Glomerular visceral epithelial cell (primary cell): ENCODE results near the gene FIP1L1.
A peak's percentile ranks its signal among the peaks of the same experiment; 100 is the strongest.
"Not testable (repeated sequence)": the region's sequence is repeated elsewhere in the genome, so short reads cannot be mapped to it uniquely, and the experiment has no call there.

Source experiments
- DNase-seq: peaks from one replicate; pipeline ENCODE4 v3.0.0-alpha.2; 2016; ENCODE audit errors: extremely low spot score

The FIP1L1 gene

DNA sequence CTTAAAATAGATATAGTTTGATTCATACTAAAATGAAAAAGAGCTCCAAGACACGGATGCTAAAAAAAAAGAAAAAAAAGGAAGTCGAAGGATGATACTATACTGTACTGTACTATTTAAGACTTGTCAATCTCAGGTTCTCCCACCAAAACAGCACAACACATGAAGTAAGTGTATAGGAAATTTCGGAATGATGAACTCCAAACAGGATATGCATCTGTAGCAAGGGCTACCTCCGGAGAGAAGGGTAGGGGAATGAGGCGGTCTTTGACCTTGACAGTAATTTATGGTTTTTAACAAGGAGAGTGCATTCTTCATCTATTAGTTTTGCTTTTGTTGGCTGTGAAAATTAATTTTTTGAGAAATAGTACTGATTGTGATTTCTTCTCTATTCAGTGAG, 541 bp upstream of the FIP1L1 start:
- no peak for DNase-seq

GRCh38 chr4:53378171-53378482, 686 bp downstream of the FIP1L1 start:
- no peak for DNase-seq

DNA sequence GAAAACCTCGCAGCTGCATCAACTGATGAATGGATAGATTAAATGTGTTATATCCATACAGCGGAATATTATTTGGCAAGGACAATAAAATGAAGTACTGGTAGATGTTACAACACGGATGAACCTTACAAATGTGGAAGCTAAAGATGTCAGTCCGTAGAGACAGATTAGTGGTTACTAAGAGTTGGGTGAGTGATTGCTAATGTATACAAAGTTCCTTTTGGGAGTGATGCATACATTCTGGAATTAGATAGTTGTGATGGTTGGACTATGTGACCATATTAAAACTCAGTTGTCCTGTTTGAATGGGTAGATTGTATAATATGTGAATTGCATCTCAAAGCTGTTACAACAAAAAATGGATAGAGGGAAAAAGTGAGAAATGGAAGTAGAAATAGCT, 2.8 kb downstream of the FIP1L1 start:
- no peak for DNase-seq

DNA sequence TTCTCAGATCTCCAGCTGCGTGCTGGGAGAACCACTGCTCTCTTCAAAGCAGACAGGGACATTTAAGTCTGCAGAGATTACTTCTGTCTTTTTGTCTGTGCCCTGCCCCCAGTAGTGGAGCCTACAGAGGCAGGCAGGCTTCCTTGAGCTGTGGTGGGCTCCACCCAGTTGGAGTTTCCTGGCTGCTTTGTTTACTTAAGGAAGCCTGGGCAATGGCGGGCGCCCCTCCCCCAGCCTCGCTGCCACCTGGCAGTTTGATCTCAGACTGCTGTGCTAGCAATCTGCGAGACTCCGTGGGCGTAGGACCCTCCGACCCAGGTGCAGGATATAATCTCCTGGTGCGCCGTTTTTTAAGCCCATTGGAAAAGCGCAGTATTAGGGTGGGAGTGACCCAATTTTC, 32.0 kb downstream of the FIP1L1 start:
- not testable (repeated sequence) for DNase-seq

GRCh38 chr4:53419208-53419607, 41.8 kb downstream of the FIP1L1 start:
- DNase-seq = no peak

DNA sequence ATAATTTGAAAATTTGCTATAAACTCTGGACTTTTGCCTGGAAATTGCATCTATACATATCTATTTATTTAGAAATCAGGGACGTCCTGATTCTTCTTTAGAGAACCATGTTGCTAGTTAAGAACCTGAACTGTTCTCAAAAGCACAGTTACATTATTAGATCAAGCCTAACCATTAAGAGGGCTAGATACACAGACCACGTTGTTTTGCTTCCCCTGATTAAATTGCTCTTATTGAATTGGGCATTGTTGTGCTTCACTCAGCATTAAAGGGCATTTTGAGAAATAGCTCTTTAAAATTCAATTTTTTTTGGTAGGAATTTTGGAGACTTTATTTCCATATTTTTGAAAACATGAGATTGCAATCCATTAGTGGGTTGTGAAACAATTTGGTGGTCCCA, 44.4 kb downstream of the FIP1L1 start:
- DNase-seq = no peak

DNA sequence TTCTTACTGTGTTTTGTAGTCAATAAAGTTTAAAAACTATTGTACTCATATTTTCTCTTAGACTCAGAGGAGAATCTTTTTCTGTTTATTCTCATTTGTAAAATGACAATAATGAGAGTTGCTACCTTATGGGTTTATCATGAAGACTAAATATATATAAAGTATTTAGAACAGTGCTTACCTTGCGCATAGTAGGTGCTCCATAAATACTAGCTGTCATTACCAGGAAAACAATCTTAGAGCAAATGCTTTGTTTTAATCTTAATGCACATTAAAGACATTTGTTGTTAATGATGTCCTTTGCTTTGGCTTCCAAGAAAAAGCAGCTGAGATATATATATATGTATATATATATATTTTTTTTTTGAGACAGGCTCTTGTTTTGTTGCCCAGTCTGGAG, 44.9 kb downstream of the FIP1L1 start:
- no peak for DNase-seq

DNA sequence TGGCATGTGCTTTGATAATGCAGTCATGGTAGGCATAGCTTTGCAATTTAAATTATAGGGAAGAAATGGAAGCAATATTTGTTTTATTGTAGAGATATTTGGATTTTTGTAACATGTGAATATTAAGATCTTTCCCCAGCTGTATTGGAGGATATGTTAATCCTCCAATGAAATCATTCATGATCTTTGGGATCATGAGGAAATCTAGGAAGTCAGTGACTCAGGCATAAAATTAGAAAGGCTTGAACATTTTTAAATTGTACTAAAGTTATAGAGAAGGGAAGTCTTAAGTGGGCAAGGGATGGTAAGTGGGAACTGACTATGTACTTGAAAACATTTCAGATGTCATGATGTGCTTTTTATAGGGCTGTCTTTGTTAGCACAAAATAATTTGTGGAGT, 46.8 kb downstream of the FIP1L1 start:
- DNase-seq = no peak

DNA sequence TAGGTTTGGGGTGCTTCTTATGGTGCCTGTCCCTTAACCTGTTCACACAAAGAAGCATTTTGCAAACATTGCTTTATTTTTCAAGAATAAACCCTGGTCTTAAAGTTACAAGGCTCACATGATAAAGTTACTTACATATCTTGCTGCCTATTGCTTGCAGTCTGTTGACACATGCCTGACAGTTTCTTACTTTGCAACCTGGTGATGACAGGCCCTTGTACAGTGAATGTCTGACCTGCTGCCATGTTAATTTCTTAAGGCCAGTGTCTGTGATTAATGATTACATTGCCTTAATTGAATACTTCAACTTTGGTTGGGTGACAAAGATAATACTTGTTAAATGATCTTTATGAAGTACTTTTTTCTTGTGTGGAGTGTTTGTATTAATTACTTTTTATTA, 49.9 kb downstream of the FIP1L1 start:
- no peak for DNase-seq

- no peak for DNase-seq
These were observed 53.6 kb downstream of the FIP1L1 start for GRCh38 chr4:53431052-53431451.

GRCh38 chr4:53432528-53433424, 55.3 kb downstream of the FIP1L1 start:
- no peak for DNase-seq

- DNase-seq = no peak
These were observed 58.8 kb downstream of the FIP1L1 start for GRCh38 chr4:53436251-53436650.

DNA sequence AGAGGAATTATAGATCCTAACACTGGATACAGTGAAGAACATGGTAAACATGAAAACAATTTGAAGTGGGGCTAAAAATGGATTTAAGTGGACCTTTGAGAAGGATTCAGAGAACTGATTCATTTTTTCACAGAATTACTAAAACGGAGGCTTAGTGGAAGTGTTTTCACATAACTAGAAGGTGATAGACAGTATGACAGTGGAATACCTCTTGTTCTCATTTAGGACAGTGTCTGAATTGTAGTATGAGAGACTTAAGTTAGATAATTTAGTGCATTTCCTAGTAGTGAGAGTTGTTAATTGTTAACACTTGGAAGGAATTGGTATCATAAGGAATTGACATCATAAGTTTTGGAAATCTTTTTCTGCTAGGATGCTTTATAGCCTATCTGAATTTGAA, 64.1 kb downstream of the FIP1L1 start:
- DNase-seq = no peak

GRCh38 chr4:53444954-53445353, 67.5 kb downstream of the FIP1L1 start:
- DNase-seq = no peak

DNA sequence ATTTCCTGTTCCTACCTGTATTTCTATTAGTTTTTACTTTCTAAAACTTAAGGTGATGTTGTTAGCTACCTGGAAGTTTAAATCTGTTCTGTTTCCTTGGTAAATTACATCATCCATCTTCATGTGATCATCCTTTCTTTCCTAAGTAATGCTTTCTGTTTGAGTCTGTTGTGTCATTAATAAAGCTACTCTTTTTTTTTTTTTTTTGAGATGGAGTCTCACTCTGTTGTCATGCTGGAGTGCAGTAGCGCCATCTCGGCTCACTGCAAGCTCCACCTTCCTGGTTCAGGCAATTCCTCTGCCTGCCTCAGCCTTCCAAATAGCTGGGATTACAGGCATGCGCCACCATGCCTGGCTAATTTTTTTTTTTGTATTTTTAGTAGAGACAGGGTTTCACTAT, 73.3 kb downstream of the FIP1L1 start:
- no peak for DNase-seq

GRCh38 chr4:53453385-53453784, 75.9 kb downstream of the FIP1L1 start:
- no peak for DNase-seq

DNA sequence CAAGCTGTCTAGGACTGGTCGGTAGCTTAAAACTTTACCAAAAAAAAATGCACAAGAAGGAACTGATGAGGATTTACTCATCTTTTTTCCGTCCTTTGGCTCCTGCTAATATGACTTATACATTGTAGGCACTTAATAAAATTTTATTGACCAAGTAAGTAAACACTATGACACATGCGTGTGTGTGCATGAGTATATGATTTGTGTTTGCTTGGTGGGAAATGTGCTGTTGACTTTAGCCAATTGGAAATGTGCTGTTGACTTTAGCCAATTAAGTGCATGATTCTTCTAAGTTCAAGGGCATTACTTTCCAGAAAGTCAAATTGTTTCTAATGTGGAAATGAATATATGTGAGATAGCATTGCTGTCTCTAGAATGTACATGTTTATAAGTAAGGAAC, 78.3 kb downstream of the FIP1L1 start:
- no peak for DNase-seq

- DNase-seq = no peak
These were observed 78.7 kb downstream of the FIP1L1 start for GRCh38 chr4:53456178-53456577.

GRCh38 chr4:53459548-53459947, 82.1 kb downstream of the FIP1L1 start:
- DNase-seq = peak; percentile 31

- no peak for DNase-seq
These were observed 83.8 kb downstream of the FIP1L1 start for GRCh38 chr4:53461244-53461643.

DNA sequence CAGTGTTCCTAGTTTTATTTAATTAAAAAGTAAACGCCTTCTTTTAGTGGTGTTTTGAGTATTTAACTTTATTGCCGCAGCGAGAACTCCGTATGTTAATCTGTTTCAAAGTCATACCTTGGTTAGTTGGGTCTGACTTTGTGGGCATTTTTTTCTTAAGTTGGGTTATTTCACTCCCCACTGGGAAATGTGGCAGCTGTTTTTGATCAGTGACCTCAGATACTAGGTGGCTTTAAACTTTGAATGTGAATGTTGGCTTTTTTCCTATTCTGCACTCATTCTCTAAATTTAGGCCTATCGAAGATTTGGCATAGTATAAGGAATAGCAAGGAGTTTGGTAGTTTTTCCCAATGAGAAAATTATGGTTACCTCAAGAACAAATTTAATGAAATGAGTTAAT, 85.9 kb downstream of the FIP1L1 start:
- DNase-seq = no peak

DNA sequence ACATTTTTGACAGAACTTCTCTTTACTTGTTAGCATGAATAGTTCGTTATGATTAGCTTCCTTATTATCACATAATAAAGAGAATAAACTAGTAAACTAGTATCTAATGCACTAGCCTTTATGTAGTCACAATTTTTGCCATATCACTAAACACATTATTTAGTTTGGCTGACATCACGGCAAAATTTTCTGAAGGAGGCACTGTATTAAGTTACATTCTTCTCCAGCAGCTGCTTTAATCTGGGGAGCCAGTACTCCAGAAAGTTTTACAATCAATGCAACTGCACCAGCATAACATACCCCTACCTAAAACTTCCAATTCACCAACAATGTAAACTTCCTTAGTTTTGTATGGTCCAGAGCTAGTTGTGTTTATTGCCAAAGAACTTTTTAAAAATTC, 87.8 kb downstream of the FIP1L1 start:
- DNase-seq = no peak

DNA sequence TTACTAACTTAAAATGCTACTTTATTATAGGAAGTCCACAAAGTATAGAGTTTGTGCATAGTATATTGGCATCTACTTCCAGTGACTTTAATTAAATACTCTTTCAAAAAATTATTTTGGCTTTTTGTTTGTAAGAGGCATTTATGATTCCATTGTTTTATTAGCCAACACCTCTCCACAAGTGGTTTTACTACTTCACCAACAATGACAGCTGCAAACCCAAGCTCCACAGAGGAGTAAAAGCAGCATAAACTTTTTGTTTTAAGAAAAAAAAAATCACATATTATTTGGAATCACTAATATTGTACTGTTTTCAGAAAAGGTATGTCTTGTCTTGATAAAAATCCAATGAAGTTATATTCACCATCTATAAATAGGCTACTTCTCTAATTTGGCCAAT, 88.5 kb downstream of the FIP1L1 start:
- DNase-seq = no peak

DNA sequence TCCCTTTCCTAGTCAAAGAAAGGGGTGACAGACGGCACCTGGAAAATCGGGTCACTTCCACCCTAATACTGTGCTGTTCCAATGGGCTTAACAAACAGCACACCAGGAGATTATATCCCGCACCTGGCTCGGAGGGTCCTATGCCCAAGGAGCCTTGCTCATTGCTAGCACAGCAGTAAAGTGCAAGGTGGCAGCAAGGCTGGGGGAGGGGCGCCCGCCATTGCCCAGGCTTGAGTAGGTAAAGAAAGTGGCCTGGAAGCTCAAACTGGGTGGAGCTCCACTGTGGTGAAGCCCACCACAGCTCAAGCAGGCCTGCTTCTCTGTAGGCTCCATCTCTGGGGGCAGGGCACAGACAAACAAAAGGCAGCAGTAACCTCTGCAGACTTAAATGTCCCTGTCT, 89.1 kb downstream of the FIP1L1 start:
- DNase-seq = not testable (repeated sequence)
